LNCAP (cell line): ENCODE measurements around the gene PTK7.

ENCODE experiments used
- TF ChIP-seq, protein P1 (sequence below): fragments of 450-650 bp; IDR thresholded peaks from 2 replicates; pipeline ENCODE4 v1.5.1; 2017; ENCODE audit warnings: mild to moderate bottlenecking

The PTK7 gene

GRCh38 chr6:43036712-43037111, 39.4 kb upstream of the PTK7 start:
- TF ChIP-seq, protein P1, sequence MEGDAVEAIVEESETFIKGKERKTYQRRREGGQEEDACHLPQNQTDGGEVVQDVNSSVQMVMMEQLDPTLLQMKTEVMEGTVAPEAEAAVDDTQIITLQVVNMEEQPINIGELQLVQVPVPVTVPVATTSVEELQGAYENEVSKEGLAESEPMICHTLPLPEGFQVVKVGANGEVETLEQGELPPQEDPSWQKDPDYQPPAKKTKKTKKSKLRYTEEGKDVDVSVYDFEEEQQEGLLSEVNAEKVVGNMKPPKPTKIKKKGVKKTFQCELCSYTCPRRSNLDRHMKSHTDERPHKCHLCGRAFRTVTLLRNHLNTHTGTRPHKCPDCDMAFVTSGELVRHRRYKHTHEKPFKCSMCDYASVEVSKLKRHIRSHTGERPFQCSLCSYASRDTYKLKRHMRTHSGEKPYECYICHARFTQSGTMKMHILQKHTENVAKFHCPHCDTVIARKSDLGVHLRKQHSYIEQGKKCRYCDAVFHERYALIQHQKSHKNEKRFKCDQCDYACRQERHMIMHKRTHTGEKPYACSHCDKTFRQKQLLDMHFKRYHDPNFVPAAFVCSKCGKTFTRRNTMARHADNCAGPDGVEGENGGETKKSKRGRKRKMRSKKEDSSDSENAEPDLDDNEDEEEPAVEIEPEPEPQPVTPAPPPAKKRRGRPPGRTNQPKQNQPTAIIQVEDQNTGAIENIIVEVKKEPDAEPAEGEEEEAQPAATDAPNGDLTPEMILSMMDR, result no peak

DNA sequence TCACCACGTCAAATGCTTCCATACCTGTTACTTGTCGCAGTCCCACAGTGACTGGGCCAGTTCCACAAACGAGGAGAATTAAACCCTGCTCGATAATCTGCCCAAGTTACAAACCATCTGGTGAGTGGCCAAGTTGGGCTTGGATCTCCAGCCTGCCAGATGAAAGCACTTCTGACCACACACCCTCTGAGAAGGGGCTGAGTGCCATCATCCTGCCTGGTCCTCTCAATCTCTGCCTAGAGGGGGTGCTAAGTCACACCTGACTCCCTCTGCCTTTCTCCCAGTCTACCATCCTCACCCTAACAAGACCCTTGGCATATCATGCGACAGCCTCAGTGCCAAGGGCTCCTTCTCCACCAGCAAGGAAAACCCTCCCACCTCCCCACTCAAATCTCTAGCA, 38.9 kb upstream of the PTK7 start:
- TF ChIP-seq, protein P1, result no peak

GRCh38 chr6:43037706-43038105, 38.4 kb upstream of the PTK7 start:
- TF ChIP-seq, protein P1, result no peak

GRCh38 chr6:43038727-43039126, 37.4 kb upstream of the PTK7 start:
- TF ChIP-seq, protein P1, result no peak

GRCh38 chr6:43040542-43041257, 35.4 kb upstream of the PTK7 start:
- TF ChIP-seq, protein P1, result no peak

GRCh38 chr6:43043310-43043709, 32.8 kb upstream of the PTK7 start:
- TF ChIP-seq, protein P1, result no peak

- TF ChIP-seq, protein P1, result no peak
Observed at GRCh38 chr6:43045371-43045930, 30.7 kb upstream of the PTK7 start.

DNA sequence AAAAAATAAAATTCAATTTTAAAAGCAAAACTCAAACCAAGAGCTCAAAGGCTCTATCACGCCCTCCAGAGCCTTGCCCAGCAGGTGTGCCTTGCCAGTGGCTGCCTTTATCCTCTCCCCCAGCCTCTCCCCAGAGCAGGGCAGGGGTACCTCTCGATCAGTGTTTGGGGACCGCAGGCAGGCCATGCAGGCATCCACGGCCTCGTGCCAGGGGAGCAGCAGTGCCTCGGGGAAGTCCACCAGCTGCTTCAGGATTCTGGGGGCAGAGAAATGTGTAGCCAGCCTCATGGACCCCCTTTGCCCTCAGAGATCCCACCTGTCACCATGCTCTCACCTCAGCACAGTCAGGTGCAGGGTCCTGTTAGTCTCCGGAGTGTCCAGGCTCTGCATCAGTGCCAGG, 28.1 kb upstream of the PTK7 start:
- TF ChIP-seq, protein P1, result no peak
